Neural progenitor cell (in vitro differentiated cells): ENCODE measurements around the gene ABCA5. TPM values are rescaled to one million over a fixed set of nuclear protein-coding genes. Genes with fewer than 3 reads are reported as not detected.

Experiments
- DNase-seq: peaks from one replicate; pipeline ENCODE4 v3.0.0-alpha.2; 2016; ENCODE audit warnings: low spot score
- H2AFZ ChIP-seq: fragments of 200-600 bp; sonication (generic); replicated peaks from 2 replicates; pipeline ENCODE4 v1.6.1; 2016; ENCODE audit warnings: antibody characterized with exemption
- H3F3A ChIP-seq: fragments of 200-600 bp; sonication (generic); 2 replicates; pipeline ENCODE4 v1.6.1; 2016; ENCODE audit warnings: antibody characterized with exemption, low read depth
- H3K27ac ChIP-seq: fragments of 200-600 bp; sonication (generic); 2 replicates; pipeline ENCODE4 v1.5.1; 2016; ENCODE audit warnings: mild to moderate bottlenecking
- H3K27me3 ChIP-seq: fragments of 200-600 bp; sonication (generic); 2 replicates; pipeline ENCODE4 v1.6.1; 2016; ENCODE audit warnings: mild to moderate bottlenecking, moderate library complexity
- H3K36me3 ChIP-seq: fragments of 200-600 bp; sonication (generic); 2 replicates; pipeline ENCODE4 v1.5.1; 2016
- H3K4me1 ChIP-seq: fragments of 200-600 bp; sonication (generic); 2 replicates; pipeline ENCODE4 v1.6.1; 2016; ENCODE audit warnings: mixed run types
- H3K4me2 ChIP-seq: fragments of 200-600 bp; sonication (generic); 2 replicates; pipeline ENCODE4 v1.6.1; 2016
- H3K4me3 ChIP-seq: fragments of 200-600 bp; sonication (generic); 2 replicates; pipeline ENCODE4 v1.5.1; 2016
- H3K79me2 ChIP-seq: fragments of 200-600 bp; sonication (generic); 2 replicates; pipeline ENCODE4 v1.6.1; 2016; ENCODE audit warnings: low read depth
- H3K9ac ChIP-seq: fragments of 200-600 bp; sonication (generic); 2 replicates; pipeline ENCODE4 v1.6.1; 2016
- H3K9me3 ChIP-seq: fragments of 200-600 bp; sonication (generic); 2 replicates; pipeline ENCODE4 v1.5.1; 2016; ENCODE audit warnings: low read depth
- H4K20me1 ChIP-seq: fragments of 200-600 bp; sonication (generic); 2 replicates; pipeline ENCODE4 v1.6.1; 2016; ENCODE audit warnings: low read depth
- H3K27ac Mint-ChIP-seq: 3 replicates; pipeline ENCODE4 v1.8.0; 2021; ENCODE audit warnings: mixed read lengths
- H3K27me3 Mint-ChIP-seq: 2 replicates; pipeline ENCODE4 v1.8.0; 2022; ENCODE audit warnings: low read depth, mild to moderate bottlenecking, inconsistent platforms, moderate library complexity, mixed read lengths; ENCODE audit not compliant: insufficient read depth
- H3K36me3 Mint-ChIP-seq: 3 replicates; pipeline ENCODE4 v1.8.0; 2021; ENCODE audit warnings: mixed read lengths
- H3K4me1 Mint-ChIP-seq: 3 replicates; pipeline ENCODE4 v1.8.0; 2021; ENCODE audit warnings: mixed read lengths
- H3K4me3 Mint-ChIP-seq: 3 replicates; pipeline ENCODE4 v1.8.0; 2021; ENCODE audit warnings: mild to moderate bottlenecking, moderate library complexity, mixed read lengths
- H3K9me3 Mint-ChIP-seq: 3 replicates; pipeline ENCODE4 v1.8.0; 2020; ENCODE audit warnings: mixed read lengths
- EZH2 ChIP-seq: fragments of 200-600 bp; sonication (generic); IDR thresholded peaks from 2 replicates; pipeline ENCODE4 v1.6.1; 2017; ENCODE audit warnings: antibody characterized with exemption, mild to moderate bottlenecking, moderate library complexity
- EZH2phosphoT487 ChIP-seq: fragments of 200-600 bp; sonication (generic); IDR thresholded peaks from 2 replicates; pipeline ENCODE4 v1.6.1; 2017; ENCODE audit warnings: antibody characterized with exemption
- total RNA-seq: library from RNA; depleted of rRNA; stranded (reverse); fragments of >200 nt; gene quantifications from 2 replicates; pipeline ENCODE4 v1.2.3, GENCODE V29; 2015; ENCODE audit warnings: low replicate concordance
- TF ChIP-seq, protein P1 (sequence below): fragments of 200-600 bp; sonication (generic); IDR thresholded peaks from 2 replicates; pipeline ENCODE4 v1.5.1; 2017; ENCODE audit warnings: antibody characterized with exemption, mild to moderate bottlenecking

The ABCA5 gene
- total RNA-seq, 1 donor from 2014 or later = 35.1 TPM

DNA sequence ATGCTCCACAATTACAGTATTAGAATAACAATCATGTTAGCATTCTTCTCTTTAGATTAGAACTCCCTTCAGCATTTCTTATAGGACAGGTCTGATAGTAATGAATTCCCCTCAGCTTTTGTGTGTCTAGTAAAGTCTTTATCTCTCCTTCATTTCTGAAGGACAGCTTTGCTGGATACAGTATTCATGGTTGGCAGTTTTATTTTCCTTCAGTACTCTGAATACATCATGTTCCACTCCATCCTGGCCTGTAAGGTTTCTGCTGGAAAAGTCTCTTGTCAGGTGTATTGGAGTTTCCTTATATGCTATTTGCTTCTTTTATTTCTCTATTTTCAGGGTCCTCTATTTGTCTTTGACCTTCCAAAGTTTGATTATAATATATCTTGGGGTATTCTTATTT lies 94.3 kb downstream of the ABCA5 start:
- Mint-ChIP-seq H3K27ac (no peak overlapping the region), H3K4me3 (no peak overlapping the region), H3K9me3 (peaks cover 10% of the 10 kb centered on the region), H3K36me3 (no peaks in the 10 kb centered on the region), H3K4me1 (peaks cover 4% of the 10 kb centered on the region), H3K27me3 (no peaks in the 10 kb centered on the region)
- no peak overlapping the region for H3K9ac ChIP-seq
- no peaks in the 10 kb centered on the region for H3K9me3 ChIP-seq
- no peak for TF ChIP-seq EZH2
- TF ChIP-seq, protein P1, sequence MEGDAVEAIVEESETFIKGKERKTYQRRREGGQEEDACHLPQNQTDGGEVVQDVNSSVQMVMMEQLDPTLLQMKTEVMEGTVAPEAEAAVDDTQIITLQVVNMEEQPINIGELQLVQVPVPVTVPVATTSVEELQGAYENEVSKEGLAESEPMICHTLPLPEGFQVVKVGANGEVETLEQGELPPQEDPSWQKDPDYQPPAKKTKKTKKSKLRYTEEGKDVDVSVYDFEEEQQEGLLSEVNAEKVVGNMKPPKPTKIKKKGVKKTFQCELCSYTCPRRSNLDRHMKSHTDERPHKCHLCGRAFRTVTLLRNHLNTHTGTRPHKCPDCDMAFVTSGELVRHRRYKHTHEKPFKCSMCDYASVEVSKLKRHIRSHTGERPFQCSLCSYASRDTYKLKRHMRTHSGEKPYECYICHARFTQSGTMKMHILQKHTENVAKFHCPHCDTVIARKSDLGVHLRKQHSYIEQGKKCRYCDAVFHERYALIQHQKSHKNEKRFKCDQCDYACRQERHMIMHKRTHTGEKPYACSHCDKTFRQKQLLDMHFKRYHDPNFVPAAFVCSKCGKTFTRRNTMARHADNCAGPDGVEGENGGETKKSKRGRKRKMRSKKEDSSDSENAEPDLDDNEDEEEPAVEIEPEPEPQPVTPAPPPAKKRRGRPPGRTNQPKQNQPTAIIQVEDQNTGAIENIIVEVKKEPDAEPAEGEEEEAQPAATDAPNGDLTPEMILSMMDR = no peak
- no peak for TF ChIP-seq EZH2phosphoT487
- no peaks in the 10 kb centered on the region for H3K79me2 ChIP-seq
- H3F3A ChIP-seq = no peaks in the 10 kb centered on the region
- H3K4me2 ChIP-seq = no peak overlapping the region
- no peak for DNase-seq
- no peaks in the 10 kb centered on the region for H3K36me3 ChIP-seq
- no peak overlapping the region for H2AFZ ChIP-seq
- no peaks in the 10 kb centered on the region for H4K20me1 ChIP-seq
- H3K4me3 ChIP-seq = no peak overlapping the region
- H3K27me3 ChIP-seq = no peaks in the 10 kb centered on the region
- H3K4me1 ChIP-seq = no peaks in the 10 kb centered on the region
- no peak overlapping the region for H3K27ac ChIP-seq

DNA sequence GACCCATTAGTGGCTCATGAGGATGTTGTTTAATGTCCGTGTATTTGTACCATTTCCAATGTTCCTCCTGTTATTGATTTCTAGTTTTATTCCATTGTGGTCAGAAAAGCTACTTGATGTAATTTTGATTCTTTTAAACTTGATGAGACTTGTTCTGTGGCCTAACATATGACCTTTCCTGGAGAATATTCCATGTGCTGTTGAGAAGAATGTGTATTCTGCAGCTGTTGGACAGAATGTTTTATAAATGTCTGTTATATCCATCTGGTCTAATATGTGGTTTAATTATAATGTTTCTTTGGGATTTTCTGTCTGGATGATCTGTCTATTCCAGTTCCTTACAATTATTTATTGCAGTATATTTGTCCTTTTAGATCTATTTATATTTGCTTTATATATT lies 95.4 kb downstream of the ABCA5 start:
- Histone ChIP-seq H2AFZ (no peak overlapping the region), H3K27ac (no peak overlapping the region), H3K4me1 (no peaks in the 10 kb centered on the region), H4K20me1 (no peaks in the 10 kb centered on the region), H3K9me3 (no peaks in the 10 kb centered on the region), H3K9ac (no peak overlapping the region), H3K4me2 (no peak overlapping the region), H3F3A (no peaks in the 10 kb centered on the region), H3K36me3 (no peaks in the 10 kb centered on the region), H3K4me3 (no peak overlapping the region), H3K27me3 (no peaks in the 10 kb centered on the region), H3K79me2 (no peaks in the 10 kb centered on the region)
- TF ChIP-seq EZH2phosphoT487 (no peak), EZH2 (no peak)
- TF ChIP-seq, protein P1 = no peak
- peaks cover 4% of the 10 kb centered on the region for H3K4me1 Mint-ChIP-seq
- H3K27ac Mint-ChIP-seq = no peak overlapping the region
- no peaks in the 10 kb centered on the region for H3K36me3 Mint-ChIP-seq
- H3K9me3 Mint-ChIP-seq = peaks cover 10% of the 10 kb centered on the region
- H3K4me3 Mint-ChIP-seq = no peak overlapping the region
- no peak for DNase-seq
- no peaks in the 10 kb centered on the region for H3K27me3 Mint-ChIP-seq

DNA sequence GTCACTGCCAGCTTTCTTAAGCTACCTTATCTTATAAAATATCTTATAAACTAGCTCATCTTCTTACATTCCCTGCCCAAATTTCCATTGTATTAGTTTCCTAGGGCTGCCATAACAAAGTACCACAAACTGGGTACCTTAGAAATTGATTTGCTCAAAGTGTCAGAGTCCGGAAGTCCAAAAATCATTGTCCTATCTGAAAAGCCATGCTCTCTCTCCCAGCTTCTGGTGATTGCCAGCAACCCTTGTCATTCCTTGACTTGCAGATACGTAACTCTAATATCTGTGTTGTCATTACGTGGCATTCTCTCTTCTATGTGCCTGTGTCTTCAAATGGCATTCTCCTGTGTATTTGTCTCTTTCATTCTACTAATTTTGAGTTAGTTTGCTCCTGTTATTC lies 96.0 kb downstream of the ABCA5 start:
- Mint-ChIP-seq H3K27me3 (no peaks in the 10 kb centered on the region), H3K4me1 (peaks cover 4% of the 10 kb centered on the region), H3K36me3 (no peaks in the 10 kb centered on the region), H3K9me3 (peaks cover 10% of the 10 kb centered on the region), H3K27ac (no peak overlapping the region), H3K4me3 (no peak overlapping the region)
- Histone ChIP-seq H2AFZ (no peak overlapping the region), H3K9me3 (no peaks in the 10 kb centered on the region), H3K9ac (no peak overlapping the region), H3K4me3 (no peak overlapping the region), H3K4me2 (no peak overlapping the region), H3K4me1 (no peaks in the 10 kb centered on the region), H4K20me1 (no peaks in the 10 kb centered on the region), H3K27ac (no peak overlapping the region), H3K27me3 (no peaks in the 10 kb centered on the region), H3F3A (no peaks in the 10 kb centered on the region), H3K36me3 (no peaks in the 10 kb centered on the region), H3K79me2 (no peaks in the 10 kb centered on the region)
- TF ChIP-seq EZH2 (no peak), EZH2phosphoT487 (no peak)
- TF ChIP-seq, protein P1 = no peak
- DNase-seq = no peak

DNA sequence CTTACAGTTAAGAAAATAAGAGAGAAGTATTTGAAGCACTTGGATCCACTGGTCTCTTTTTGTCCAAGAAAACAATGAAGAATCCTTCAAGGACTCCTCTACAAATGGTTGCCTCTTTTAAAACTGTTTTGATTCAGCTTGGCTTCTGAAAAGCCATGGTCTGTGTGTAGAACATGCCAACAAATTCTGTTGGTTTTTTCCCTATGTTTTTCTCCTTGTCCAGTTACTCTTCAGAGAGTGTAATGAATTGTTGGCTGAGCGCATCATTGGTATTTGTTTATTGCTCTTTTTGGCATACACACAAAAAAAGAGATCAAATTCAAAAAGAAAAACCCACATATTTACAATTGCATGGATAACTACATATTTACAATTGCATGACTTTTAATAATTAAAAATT lies 98.4 kb downstream of the ABCA5 start, which contains the start of gene ABCA10:
Gene ABCA10, minus strand, starts transcription at position 249 of the 400 bp plus-strand sequence. CDS start 3,466 bp downstream, outside the sequence.
- H3K27me3 Mint-ChIP-seq = no peaks in the 10 kb centered on the region
- peaks cover 10% of the 10 kb centered on the region for H3K9me3 Mint-ChIP-seq
- no peak within 1 kb of the TSS for H3K4me3 ChIP-seq
- no peaks in the 10 kb centered on the region for H3K27me3 ChIP-seq
- H3K4me1 Mint-ChIP-seq = no peaks in the 10 kb centered on the region
- no peaks in the 10 kb centered on the region for H3F3A ChIP-seq
- H3K4me3 Mint-ChIP-seq = no peak within 1 kb of the TSS
- no peak within 1 kb of the TSS for H3K27ac Mint-ChIP-seq
- no peaks in the 10 kb centered on the region for H3K79me2 ChIP-seq
- no peak for DNase-seq
- H4K20me1 ChIP-seq = no peaks in the 10 kb centered on the region
- H2AFZ ChIP-seq = peak within 1 kb of the TSS; percentile 64
- no peaks in the 10 kb centered on the region for H3K4me1 ChIP-seq
- no peaks in the 10 kb centered on the region for H3K36me3 ChIP-seq
- H3K4me2 ChIP-seq = no peak within 1 kb of the TSS
- H3K9me3 ChIP-seq = no peaks in the 10 kb centered on the region
- no peaks in the 10 kb centered on the region for H3K36me3 Mint-ChIP-seq
- no peak within 1 kb of the TSS for H3K27ac ChIP-seq
- no peak for TF ChIP-seq EZH2phosphoT487
- H3K9ac ChIP-seq = no peak within 1 kb of the TSS
